GM19035 (cell line): Measurements from ENCODE around the gene DNMT3A.

Source experiments
- ATAC-seq: cut with Tn5 transposase; IDR thresholded peaks from one replicate; pipeline ENCODE4 v1.9.1; 2021; ENCODE audit not compliant: unreplicated experiment

DNMT3A gene

GRCh38 chr2:25341753-25342371 is at the start of gene DNMT3A:
Gene DNMT3A, minus strand, starts transcription at chr2:25341925. Its CDS starts 27,941 bp downstream, at chr2:25313984.
- peak; percentile 31 for ATAC-seq

- no peak for ATAC-seq
These were observed 47.4 kb upstream of the DNMT3A start for GRCh38 chr2:25389161-25389560.

GRCh38 chr2:25388491-25388890 is 46.8 kb upstream of the DNMT3A start:
- peak; percentile 73 for ATAC-seq

- ATAC-seq: no peak
These were observed 46.2 kb upstream of the DNMT3A start for GRCh38 chr2:25387876-25388449.

GRCh38 chr2:25386971-25387875 is 45.5 kb upstream of the DNMT3A start:
- ATAC-seq: no peak

GRCh38 chr2:25385910-25386309 is 44.2 kb upstream of the DNMT3A start:
- ATAC-seq: no peak

- no peak for ATAC-seq
These were observed 42.1 kb upstream of the DNMT3A start for GRCh38 chr2:25383806-25384205.

- ATAC-seq: no peak
These were observed 39.8 kb upstream of the DNMT3A start for GRCh38 chr2:25381502-25381901.

GRCh38 chr2:25380586-25381375 is 39.1 kb upstream of the DNMT3A start:
- no peak for ATAC-seq

- ATAC-seq: no peak
These were observed 38.3 kb upstream of the DNMT3A start for GRCh38 chr2:25380023-25380422.

- ATAC-seq: no peak
These were observed 37.8 kb upstream of the DNMT3A start for GRCh38 chr2:25379535-25379934.

GRCh38 chr2:25378731-25379490 is 37.2 kb upstream of the DNMT3A start:
- no peak for ATAC-seq

- ATAC-seq: no peak
These were observed 36.2 kb upstream of the DNMT3A start for GRCh38 chr2:25377822-25378421.

- ATAC-seq: peak; percentile 93
These were observed 35.3 kb upstream of the DNMT3A start for GRCh38 chr2:25376750-25377621.

GRCh38 chr2:25375989-25376545 is 34.3 kb upstream of the DNMT3A start:
- no peak for ATAC-seq

GRCh38 chr2:25375371-25375988 is 33.8 kb upstream of the DNMT3A start:
- ATAC-seq: no peak

- no peak for ATAC-seq
These were observed 33.1 kb upstream of the DNMT3A start for GRCh38 chr2:25374827-25375226.

GRCh38 chr2:25374411-25374810 is 32.7 kb upstream of the DNMT3A start:
- no peak for ATAC-seq
